KMS-11 (cell line): ENCODE data around the gene ROR1.

ENCODE experiments used
- H2AFZ ChIP-seq: fragments of 200-600 bp; sonication (generic); 2 replicates; pipeline ENCODE4 v1.6.1; 2016; ENCODE audit warnings: antibody characterized with exemption, mixed run types, low read depth
- H3K27ac ChIP-seq: fragments of 200-600 bp; sonication (generic); 2 replicates; pipeline ENCODE4 v1.6.1; 2016; ENCODE audit warnings: mild to moderate bottlenecking, mixed run types
- H3K27me3 ChIP-seq: fragments of 200-600 bp; sonication (generic); 2 replicates; pipeline ENCODE4 v1.6.1; 2017; ENCODE audit warnings: mild to moderate bottlenecking, low read depth, mixed run types, moderate library complexity; ENCODE audit not compliant: insufficient read depth
- H3K36me3 ChIP-seq: fragments of 200-600 bp; sonication (generic); 2 replicates; pipeline ENCODE4 v1.6.1; 2017; ENCODE audit warnings: mild to moderate bottlenecking, mixed run types; ENCODE audit not compliant: insufficient read depth
- H3K4me1 ChIP-seq: fragments of 200-600 bp; sonication (generic); 2 replicates; pipeline ENCODE4 v1.6.1; 2016; ENCODE audit warnings: mild to moderate bottlenecking, low read depth, mixed run types; ENCODE audit not compliant: poor library complexity, severe bottlenecking
- H3K4me2 ChIP-seq: fragments of 200-600 bp; sonication (generic); 2 replicates; pipeline ENCODE4 v1.7.0; 2016; ENCODE audit warnings: mild to moderate bottlenecking, mixed run types
- H3K4me3 ChIP-seq: fragments of 200-600 bp; sonication (generic); IDR thresholded peaks from 2 replicates; pipeline ENCODE4 v1.6.1; 2017; ENCODE audit warnings: low read depth, low read length, mixed read lengths; ENCODE audit not compliant: insufficient read depth
- H3K79me2 ChIP-seq: fragments of 200-600 bp; sonication (generic); 2 replicates; pipeline ENCODE4 v1.6.1; 2016; ENCODE audit warnings: low read depth, mixed run types; ENCODE audit not compliant: insufficient read depth
- H3K9ac ChIP-seq: fragments of 200-600 bp; sonication (generic); 2 replicates; pipeline ENCODE4 v1.6.1; 2016; ENCODE audit warnings: mild to moderate bottlenecking, mixed run types
- H4K20me1 ChIP-seq: fragments of 200-600 bp; sonication (generic); 2 replicates; pipeline ENCODE4 v1.6.1; 2016; ENCODE audit warnings: mild to moderate bottlenecking, mixed run types; ENCODE audit not compliant: insufficient read depth
- CTCF ChIP-seq: fragments of 200-600 bp; sonication (generic); conservative IDR thresholded peaks from 2 replicates; pipeline ENCODE4 v1.6.1; 2017; ENCODE audit warnings: low read depth, mild to moderate bottlenecking, antibody characterized with exemption, low read length, moderate library complexity, mixed read lengths

ROR1 gene

GRCh38 chr1:63818567-63819325, 44.9 kb downstream of the ROR1 start:
- Histone ChIP-seq H3K79me2 (no peaks in the 10 kb centered on the region), H3K27me3 (no peaks in the 10 kb centered on the region), H2AFZ (no peak overlapping the region), H3K36me3 (no peaks in the 10 kb centered on the region), H3K27ac (no peak overlapping the region), H3K4me1 (peaks cover 10% of the 10 kb centered on the region), H3K4me3 (no peak overlapping the region), H4K20me1 (no peaks in the 10 kb centered on the region), H3K4me2 (no peak overlapping the region), H3K9ac (no peak overlapping the region)
- TF ChIP-seq CTCF: no peak

GRCh38 chr1:63819795-63820194, 46.0 kb downstream of the ROR1 start:
- H3K79me2 ChIP-seq: no peaks in the 10 kb centered on the region
- no peak for TF ChIP-seq CTCF
- H3K27me3 ChIP-seq: no peaks in the 10 kb centered on the region
- H3K4me2 ChIP-seq: no peak overlapping the region
- no peak overlapping the region for H3K4me3 ChIP-seq
- H4K20me1 ChIP-seq: no peaks in the 10 kb centered on the region
- no peak overlapping the region for H3K9ac ChIP-seq
- no peak overlapping the region for H3K27ac ChIP-seq
- no peak overlapping the region for H2AFZ ChIP-seq
- no peaks in the 10 kb centered on the region for H3K36me3 ChIP-seq
- peaks cover 10% of the 10 kb centered on the region for H3K4me1 ChIP-seq

- Histone ChIP-seq H3K27ac (no peak overlapping the region), H3K9ac (no peak overlapping the region), H3K27me3 (no peaks in the 10 kb centered on the region), H3K4me3 (no peak overlapping the region), H3K4me1 (peaks cover 10% of the 10 kb centered on the region), H2AFZ (no peak overlapping the region), H4K20me1 (no peaks in the 10 kb centered on the region), H3K79me2 (no peaks in the 10 kb centered on the region), H3K4me2 (no peak overlapping the region; the same call in 1 of the 2 replicates), H3K36me3 (no peaks in the 10 kb centered on the region)
- TF ChIP-seq CTCF: no peak
Observed at GRCh38 chr1:63821091-63822005, 47.5 kb downstream of the ROR1 start.

GRCh38 chr1:63822540-63822939, 48.7 kb downstream of the ROR1 start:
- Histone ChIP-seq H3K4me1 (peaks cover 11% of the 10 kb centered on the region), H3K79me2 (no peaks in the 10 kb centered on the region), H3K4me3 (no peak overlapping the region), H3K4me2 (no peak overlapping the region), H3K36me3 (no peaks in the 10 kb centered on the region), H3K27ac (no peak overlapping the region), H3K27me3 (no peaks in the 10 kb centered on the region), H2AFZ (no peak overlapping the region), H4K20me1 (no peaks in the 10 kb centered on the region), H3K9ac (no peak overlapping the region)
- no peak for TF ChIP-seq CTCF
